ACC112 (cell line): ENCODE results near the gene MTCH2.
"Not testable (repeated sequence)": the region's sequence is repeated elsewhere in the genome, so short reads cannot be mapped to it uniquely, and the experiment has no call there.

Source experiments
- H2AFZ ChIP-seq: fragments of 200-600 bp; sonication (generic); one replicate; pipeline ENCODE4 v1.6.0; 2017; ENCODE audit warnings: antibody characterized with exemption, low read length; ENCODE audit not compliant: unreplicated experiment
- H3K27ac ChIP-seq: fragments of 200-600 bp; sonication (generic); 2 replicates; pipeline ENCODE4 v1.5.1; 2014; ENCODE audit warnings: low read depth, mild to moderate bottlenecking, antibody characterized with exemption, low read length, moderate library complexity
- H3K27me3 ChIP-seq: fragments of 200-600 bp; sonication (generic); 2 replicates; pipeline ENCODE4 v1.6.1; 2014; ENCODE audit warnings: mild to moderate bottlenecking, antibody characterized with exemption, low read length, moderate library complexity, mixed read lengths; ENCODE audit not compliant: insufficient read depth
- H3K36me3 ChIP-seq: fragments of 200-600 bp; sonication (generic); 2 replicates; pipeline ENCODE4 v1.6.1; 2016; ENCODE audit warnings: mild to moderate bottlenecking, antibody characterized with exemption, low read length, moderate library complexity, mixed read lengths; ENCODE audit not compliant: insufficient read depth
- H3K4me1 ChIP-seq: fragments of 200-600 bp; sonication (generic); one replicate; pipeline ENCODE4 v1.6.1; 2016; ENCODE audit warnings: low read length, mixed read lengths; ENCODE audit not compliant: insufficient read depth, unreplicated experiment, control insufficient read depth
- H3K4me3 ChIP-seq: fragments of 200-600 bp; sonication (generic); 2 replicates; pipeline ENCODE4 v1.5.1; 2014; ENCODE audit warnings: mild to moderate bottlenecking, low read depth, low read length
- H3K79me2 ChIP-seq: fragments of 200-600 bp; sonication (generic); one replicate; pipeline ENCODE4 v1.6.0; 2016; ENCODE audit warnings: low read length; ENCODE audit not compliant: control insufficient read depth, unreplicated experiment, insufficient read depth

Gene MTCH2

DNA sequence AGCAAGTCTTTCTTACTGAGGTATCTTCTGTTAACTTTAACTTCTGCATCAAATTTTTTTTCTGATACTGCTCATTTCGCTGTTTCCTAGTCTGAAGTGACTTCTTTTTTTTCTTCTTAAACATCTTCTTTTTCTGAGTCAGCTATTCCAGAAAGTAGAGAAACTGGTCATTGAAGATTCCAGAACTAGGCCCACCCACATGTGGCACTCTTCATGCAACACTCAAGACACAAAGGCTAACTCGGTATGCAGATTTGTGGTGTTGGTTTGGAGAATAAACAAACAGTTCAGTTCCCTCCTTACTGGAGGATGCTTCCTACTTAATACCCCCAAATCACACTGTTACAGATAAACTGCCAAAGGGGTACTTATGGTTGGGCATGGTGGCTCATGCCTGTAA is 25.2 kb upstream of the MTCH2 start:
- Histone ChIP-seq H3K79me2 (no peaks in the 10 kb centered on the region), H2AFZ (no peak overlapping the region), H3K27me3 (no peaks in the 10 kb centered on the region), H3K4me1 (peaks cover 25% of the 10 kb centered on the region), H3K4me3 (no peak overlapping the region), H3K27ac (no peak overlapping the region), H3K36me3 (no peaks in the 10 kb centered on the region)

DNA sequence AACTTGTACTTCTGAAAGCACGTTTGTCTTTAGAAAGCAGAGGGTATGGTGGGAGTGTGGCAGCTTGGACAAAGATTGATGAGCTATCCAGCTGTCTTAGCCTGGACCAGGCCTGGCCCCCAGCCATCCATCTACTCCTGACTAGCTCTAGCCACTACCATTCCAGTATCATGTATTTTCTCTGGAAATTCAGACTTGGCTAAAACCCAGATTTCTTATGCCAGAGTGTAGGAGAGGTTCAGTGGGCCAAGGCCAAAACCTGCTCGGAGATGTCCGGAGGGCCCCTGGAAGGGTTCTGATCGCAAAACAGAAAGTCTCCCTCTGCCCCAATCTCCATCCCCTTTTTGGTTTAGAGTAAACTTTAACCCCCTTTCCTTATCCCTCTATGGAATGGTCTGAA is 24.8 kb upstream of the MTCH2 start:
- Histone ChIP-seq H3K36me3 (no peaks in the 10 kb centered on the region), H3K27ac (no peak overlapping the region), H3K27me3 (no peaks in the 10 kb centered on the region), H2AFZ (no peak overlapping the region), H3K79me2 (no peaks in the 10 kb centered on the region), H3K4me1 (peaks cover 21% of the 10 kb centered on the region), H3K4me3 (no peak overlapping the region)

DNA sequence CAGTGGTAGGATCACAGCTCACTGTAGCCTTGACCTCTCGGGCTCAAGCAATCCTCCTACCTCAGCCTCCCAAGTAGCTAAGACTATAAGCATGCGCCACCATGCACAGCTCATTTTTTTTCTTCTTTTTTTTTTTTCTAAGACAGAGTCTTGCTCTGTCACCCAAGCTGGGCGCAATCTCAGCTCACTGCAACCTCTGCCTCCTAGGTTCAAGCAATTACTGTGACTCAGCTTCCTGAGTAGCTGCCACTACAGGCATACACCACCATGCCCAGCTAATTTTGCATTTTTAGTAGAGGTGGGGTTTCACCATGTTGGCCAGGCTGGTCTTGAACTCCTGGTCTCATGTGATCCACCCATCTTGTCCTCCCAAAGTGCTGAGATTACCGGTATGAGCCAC is 22.6 kb upstream of the MTCH2 start:
- H3K4me3 ChIP-seq, H3K27me3 ChIP-seq, H3K27ac ChIP-seq, H3K79me2 ChIP-seq, H2AFZ ChIP-seq, H3K36me3 ChIP-seq: not testable (repeated sequence)
- H3K4me1 ChIP-seq = peaks cover 16% of the 10 kb centered on the region

DNA sequence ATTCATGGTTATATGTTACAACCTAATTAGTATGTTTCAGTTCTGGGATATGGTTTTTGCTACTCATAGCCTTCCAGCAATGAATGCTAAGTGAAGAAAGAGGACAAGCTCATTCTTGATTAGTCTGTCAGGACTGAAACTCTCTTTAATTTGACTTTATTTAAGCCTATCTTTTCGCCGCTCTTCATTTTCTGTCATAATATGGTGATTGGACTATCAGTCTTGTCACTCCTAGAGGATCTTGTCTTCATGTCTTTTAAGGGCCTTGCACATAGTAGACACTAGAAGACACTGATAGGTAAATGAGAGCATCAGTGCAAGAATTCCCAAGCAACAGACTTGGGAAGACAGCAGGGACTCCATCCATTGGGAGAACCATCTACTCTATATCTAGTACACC is 18.9 kb upstream of the MTCH2 start:
- Histone ChIP-seq H3K27me3 (no peaks in the 10 kb centered on the region), H2AFZ (no peak overlapping the region), H3K4me1 (peaks cover 16% of the 10 kb centered on the region), H3K36me3 (no peaks in the 10 kb centered on the region), H3K4me3 (no peak overlapping the region), H3K27ac (no peak overlapping the region), H3K79me2 (no peaks in the 10 kb centered on the region)

DNA sequence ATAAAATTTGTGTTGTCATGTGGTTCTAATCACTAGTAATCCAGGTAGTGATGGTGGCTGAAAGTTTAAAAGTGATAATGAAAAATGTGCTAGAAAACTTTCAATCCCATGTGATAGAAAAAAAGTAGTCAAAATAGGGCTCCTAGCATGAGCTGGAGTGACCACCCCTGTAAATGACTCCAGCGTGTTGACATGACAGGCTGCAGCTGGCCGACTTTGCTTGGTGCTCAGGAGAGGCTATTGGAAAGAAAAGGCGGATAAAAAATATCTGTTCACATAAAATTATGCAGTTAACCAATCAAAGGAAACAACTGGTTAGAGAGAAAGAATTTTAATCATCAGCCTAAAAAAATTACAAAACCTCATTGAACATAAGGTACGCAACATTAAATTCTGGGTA is 16.9 kb upstream of the MTCH2 start:
- H3K4me1 ChIP-seq = peaks cover 4% of the 10 kb centered on the region
- H3K79me2 ChIP-seq = no peaks in the 10 kb centered on the region
- H2AFZ ChIP-seq = no peak overlapping the region
- no peak overlapping the region for H3K4me3 ChIP-seq
- no peaks in the 10 kb centered on the region for H3K36me3 ChIP-seq
- no peak overlapping the region for H3K27ac ChIP-seq
- no peaks in the 10 kb centered on the region for H3K27me3 ChIP-seq

DNA sequence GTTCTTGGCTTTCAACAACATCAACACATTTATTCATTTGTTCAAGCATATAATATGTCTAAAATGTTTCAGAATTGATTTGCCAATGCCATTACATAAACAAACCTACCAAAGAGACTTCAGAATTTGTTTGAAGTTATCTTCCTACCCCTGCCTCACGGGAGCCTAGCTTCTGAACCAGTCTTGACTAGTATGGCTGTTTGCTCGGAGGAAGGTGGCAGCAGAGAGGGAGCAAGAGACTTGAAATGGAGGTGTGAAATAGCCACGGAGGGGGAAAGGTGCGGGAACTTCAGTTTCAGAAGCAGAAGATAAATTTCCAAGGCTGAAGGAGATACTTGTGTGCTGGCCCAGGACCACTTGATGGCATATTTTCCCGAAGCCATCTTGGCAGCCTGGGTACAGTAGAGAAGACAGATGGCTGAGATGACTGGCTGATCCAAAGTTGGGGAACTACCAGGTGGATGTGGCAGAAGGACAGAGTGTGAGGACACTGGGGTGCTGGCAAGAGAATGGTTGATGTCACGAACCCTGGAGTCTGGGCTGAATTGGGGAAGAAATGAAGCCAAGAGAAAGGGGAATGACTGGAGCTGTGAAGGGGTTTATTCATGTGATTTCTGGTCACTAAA is 14.0 kb upstream of the MTCH2 start:
- no peaks in the 10 kb centered on the region for H3K36me3 ChIP-seq
- H3K27me3 ChIP-seq = no peaks in the 10 kb centered on the region
- H2AFZ ChIP-seq = no peak overlapping the region
- H3K4me1 ChIP-seq = no peaks in the 10 kb centered on the region
- no peak overlapping the region for H3K4me3 ChIP-seq
- H3K27ac ChIP-seq = no peak overlapping the region
- H3K79me2 ChIP-seq = no peaks in the 10 kb centered on the region

DNA sequence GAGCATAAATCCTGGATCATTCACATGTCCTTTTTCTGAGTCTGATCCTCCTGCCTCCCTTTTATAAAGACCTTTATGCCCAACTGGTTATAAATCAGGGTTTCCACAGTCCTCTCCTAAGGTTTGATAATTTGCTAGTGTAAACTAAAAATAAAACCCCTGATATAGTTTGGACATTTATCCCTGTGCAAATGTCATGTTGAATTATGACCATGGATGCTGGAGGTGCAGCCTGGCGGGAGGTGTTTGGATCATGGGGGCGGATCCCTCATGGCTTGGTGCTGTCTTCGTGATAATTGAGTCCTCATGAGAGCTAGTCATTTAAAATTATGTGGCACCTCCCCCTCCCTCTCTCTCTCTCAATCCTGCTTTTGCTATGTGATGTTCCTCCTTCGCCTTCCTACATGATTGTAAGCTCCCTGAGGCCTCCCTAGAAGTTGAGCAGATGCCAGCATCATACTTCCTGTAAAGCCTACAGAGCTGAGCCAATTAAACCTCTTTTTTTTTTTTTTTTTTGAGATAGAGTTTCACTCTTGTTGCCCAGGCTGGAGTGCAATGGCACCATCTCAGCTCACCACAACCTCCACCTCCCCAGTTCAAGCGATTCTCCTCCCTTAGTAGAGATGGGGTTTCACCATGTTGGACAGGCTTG is 9.6 kb upstream of the MTCH2 start:
- Histone ChIP-seq H3K79me2 (no peaks in the 10 kb centered on the region), H2AFZ (no peak overlapping the region), H3K27me3 (no peaks in the 10 kb centered on the region), H3K4me3 (no peak overlapping the region), H3K36me3 (no peaks in the 10 kb centered on the region), H3K4me1 (no peaks in the 10 kb centered on the region), H3K27ac (no peak overlapping the region)

DNA sequence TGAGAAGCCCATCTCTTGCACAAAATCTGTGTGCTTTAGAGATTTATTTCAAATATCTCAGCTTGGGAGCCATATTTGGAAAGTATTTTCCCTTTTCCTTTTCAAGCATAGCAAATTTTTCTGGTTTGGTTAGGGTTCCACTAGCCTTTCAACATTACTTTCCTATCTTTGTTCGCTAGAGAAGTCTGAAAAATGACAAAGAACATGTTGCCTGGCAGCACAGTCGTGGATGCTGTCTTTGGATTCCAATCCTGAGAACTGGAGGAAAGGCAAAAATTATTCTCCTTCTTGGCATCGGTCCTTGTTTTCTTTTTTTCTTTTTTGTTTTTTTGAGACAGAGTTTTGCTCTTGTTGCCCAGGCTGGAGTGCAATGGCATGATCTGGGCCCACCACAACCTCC is 6.9 kb upstream of the MTCH2 start:
- H3K27ac ChIP-seq = no peak overlapping the region
- H2AFZ ChIP-seq = no peak overlapping the region
- no peaks in the 10 kb centered on the region for H3K36me3 ChIP-seq
- no peaks in the 10 kb centered on the region for H3K4me1 ChIP-seq
- no peaks in the 10 kb centered on the region for H3K79me2 ChIP-seq
- no peaks in the 10 kb centered on the region for H3K27me3 ChIP-seq
- H3K4me3 ChIP-seq = no peak overlapping the region

DNA sequence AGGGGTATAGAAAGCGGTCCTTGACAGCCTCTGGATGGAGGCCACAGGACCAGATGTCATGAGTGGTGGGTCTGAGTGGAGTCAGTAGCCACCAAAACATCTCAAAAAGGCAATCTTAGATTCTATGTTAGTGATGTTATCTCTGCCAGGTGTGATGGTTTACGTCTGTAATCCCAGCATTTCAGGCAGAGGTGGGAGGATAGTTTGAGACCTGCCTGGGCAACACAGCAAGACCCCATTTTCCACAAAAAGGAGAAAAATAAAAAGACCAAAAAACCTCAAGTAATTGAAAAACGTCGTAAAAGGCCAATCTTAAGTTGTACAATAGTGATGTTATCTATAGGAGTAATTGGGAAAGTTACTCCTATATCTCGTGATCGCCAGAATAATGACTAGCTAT is 3.7 kb upstream of the MTCH2 start:
- Histone ChIP-seq H3K4me1 (peaks cover 2% of the 10 kb centered on the region), H3K4me3 (no peak overlapping the region), H3K27me3 (no peaks in the 10 kb centered on the region), H3K79me2 (peaks cover 13% of the 10 kb centered on the region), H2AFZ (no peak overlapping the region), H3K36me3 (no peaks in the 10 kb centered on the region), H3K27ac (no peak overlapping the region)

DNA sequence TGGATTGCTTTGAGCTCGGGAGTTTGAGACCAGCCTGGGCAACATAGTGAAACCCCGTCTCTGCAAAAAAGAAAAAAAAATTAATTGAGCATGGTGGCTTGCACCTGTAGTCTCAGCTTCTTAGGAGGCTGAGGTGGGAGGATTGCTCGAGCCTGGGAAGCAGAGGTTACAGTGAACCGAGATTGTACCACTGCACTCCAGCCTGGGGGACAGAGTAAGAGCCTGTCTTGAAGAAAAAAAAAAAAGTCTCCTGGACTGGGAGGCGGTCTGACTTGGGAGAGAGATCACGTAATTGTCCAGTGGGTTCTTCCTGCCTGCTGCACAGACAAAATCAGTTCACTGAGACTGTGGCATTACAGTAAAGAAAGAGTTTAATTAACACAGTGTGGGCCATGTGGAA is 3.1 kb upstream of the MTCH2 start:
- H3K79me2 ChIP-seq = peaks cover 18% of the 10 kb centered on the region
- H3K4me1 ChIP-seq = peaks cover 7% of the 10 kb centered on the region
- H2AFZ ChIP-seq = peak overlapping the region; percentile 10
- H3K27me3 ChIP-seq = no peaks in the 10 kb centered on the region
- no peaks in the 10 kb centered on the region for H3K36me3 ChIP-seq
- no peak overlapping the region for H3K27ac ChIP-seq
- no peak overlapping the region for H3K4me3 ChIP-seq

DNA sequence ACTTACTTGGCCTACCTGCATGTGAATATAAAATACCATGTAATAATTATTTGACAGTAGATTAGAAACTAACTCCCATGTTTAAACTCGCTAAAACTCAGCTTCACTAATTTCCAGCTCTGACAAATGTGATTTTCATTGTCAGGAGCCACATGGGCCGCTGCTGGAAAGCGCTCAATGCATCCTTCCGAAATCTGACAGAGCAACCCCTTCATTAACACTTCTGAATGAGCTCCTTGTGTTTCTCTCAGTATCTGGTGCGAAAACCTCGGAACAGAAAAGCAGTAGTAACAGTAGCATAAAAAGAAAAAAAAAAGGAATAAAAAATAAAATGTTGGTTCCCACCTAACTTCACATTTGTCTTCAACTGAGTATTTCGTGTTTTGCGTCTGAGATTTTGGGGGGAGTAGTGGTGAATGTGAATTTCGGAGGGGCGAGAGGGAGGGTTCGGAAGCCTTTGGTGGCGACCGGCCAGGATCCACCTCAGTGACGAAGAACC is 710 bp downstream of the MTCH2 start:
- Histone ChIP-seq H2AFZ (peak overlapping the region; percentile 73), H3K27me3 (no peaks in the 10 kb centered on the region), H3K4me1 (peaks cover 9% of the 10 kb centered on the region), H3K36me3 (peaks cover 16% of the 10 kb centered on the region), H3K79me2 (peaks cover 35% of the 10 kb centered on the region), H3K4me3 (peak overlapping the region; percentile 77), H3K27ac (peak overlapping the region; percentile 72)
